ENCODE results near the gene RAB11FIP5.

Gene RAB11FIP5

GRCh38 chr2:73085691-73086090 is 27.1 kb downstream of the RAB11FIP5 start:
- DNase-seq: peak; percentile 72

GRCh38 chr2:73084971-73085370 is 27.8 kb downstream of the RAB11FIP5 start:
- DNase-seq: no peak

- peak; percentile 18 for DNase-seq
Measured at GRCh38 chr2:73083886-73084800, 28.6 kb downstream of the RAB11FIP5 start.

- DNase-seq: no peak
Measured at GRCh38 chr2:73082523-73083410, 30.0 kb downstream of the RAB11FIP5 start.

- no peak for DNase-seq
Measured at GRCh38 chr2:73081181-73081671, 31.5 kb downstream of the RAB11FIP5 start.

GRCh38 chr2:73080321-73081131 is 32.2 kb downstream of the RAB11FIP5 start:
- no peak for DNase-seq

GRCh38 chr2:73079636-73080035 is 33.1 kb downstream of the RAB11FIP5 start:
- DNase-seq: no peak

- DNase-seq: no peak
Measured at GRCh38 chr2:73078457-73079411, 34.0 kb downstream of the RAB11FIP5 start.

GRCh38 chr2:73077424-73077795 is 35.3 kb downstream of the RAB11FIP5 start:
- no peak for DNase-seq

GRCh38 chr2:73076701-73077423 is 35.9 kb downstream of the RAB11FIP5 start:
- no peak for DNase-seq

GRCh38 chr2:73075477-73076373 is 37.0 kb downstream of the RAB11FIP5 start:
- DNase-seq: no peak

- DNase-seq: no peak
Measured at GRCh38 chr2:73074110-73075069, 38.4 kb downstream of the RAB11FIP5 start.

GRCh38 chr2:73072416-73072815 is 40.3 kb downstream of the RAB11FIP5 start:
- DNase-seq: no peak

- no peak for DNase-seq
Measured at GRCh38 chr2:73072129-73072395, 40.7 kb downstream of the RAB11FIP5 start.

GRCh38 chr2:73071360-73072128 is 41.2 kb downstream of the RAB11FIP5 start, which contains the start of gene SFXN5:
SFXN5 (minus strand) TSS chr2:73071712; CDS start chr2:73071705, 7 bp downstream.
- peak; percentile 95 for DNase-seq

- peak; percentile 36 for DNase-seq
Measured at GRCh38 chr2:73070643-73071359, 41.9 kb downstream of the RAB11FIP5 start.

All from NCI-H345 (cell line).